M059J (cell line): ENCODE measurements around the gene ATP6V1G2. TPM values are rescaled to one million over a fixed set of nuclear protein-coding genes. Genes with fewer than 3 reads are reported as not detected.
"Not testable (repeated sequence)": the region's sequence is repeated elsewhere in the genome, so short reads cannot be mapped to it uniquely, and the experiment has no call there.

Experiments used
- DNase-seq: peaks from one replicate; pipeline ENCODE4 v3.0.0-alpha.2; 2012; ENCODE audit warnings: low read depth
- total RNA-seq: library from RNA; depleted of rRNA; stranded (reverse); fragments of >200 nt; shearing (Covaris generic); gene quantifications from 2 replicates; pipeline ENCODE4 v1.2.3, GENCODE V29; 2014; rRNA removed

Gene ATP6V1G2
- 0.20 TPM in 1 of 2 replicates, not detected in the other for total RNA-seq

GRCh38 chr6:31546339-31546957 is at the start of gene ATP6V1G2:
Gene ATP6V1G2, minus strand, starts transcription at chr6:31546608. Its CDS starts 49 bp downstream, at chr6:31546559.
- DNase-seq, result peak; percentile 93

GRCh38 chr6:31592396-31592771 is 46.0 kb upstream of the ATP6V1G2 start:
- DNase-seq, result no peak

- DNase-seq, result not testable (repeated sequence)
These were observed 44.3 kb upstream of the ATP6V1G2 start for GRCh38 chr6:31590691-31591090.

GRCh38 chr6:31588871-31589650 is 42.7 kb upstream of the ATP6V1G2 start:
- DNase-seq, result peak; percentile 34

- DNase-seq, result no peak
These were observed 41.7 kb upstream of the ATP6V1G2 start for GRCh38 chr6:31587791-31588777.

GRCh38 chr6:31586599-31587281 is 40.3 kb upstream of the ATP6V1G2 start:
- no peak for DNase-seq

- DNase-seq, result no peak
These were observed 39.6 kb upstream of the ATP6V1G2 start, which contains the start of gene LST1 for GRCh38 chr6:31586008-31586407. Gene LST1, plus strand, starts transcription at chr6:31586277. Its CDS starts 1,023 bp downstream, at chr6:31587300.

GRCh38 chr6:31585491-31585890 is 39.1 kb upstream of the ATP6V1G2 start:
- peak; percentile 35 for DNase-seq

GRCh38 chr6:31582230-31582643 is 35.8 kb upstream of the ATP6V1G2 start, which contains the start of gene LTB:
Gene LTB, minus strand, starts transcription at chr6:31582424. Its CDS starts 7 bp downstream, at chr6:31582417.
- no peak for DNase-seq

GRCh38 chr6:31581434-31582229 is 35.2 kb upstream of the ATP6V1G2 start:
- DNase-seq, result no peak

GRCh38 chr6:31580807-31581433 is 34.5 kb upstream of the ATP6V1G2 start:
- peak; percentile 77 for DNase-seq

- DNase-seq, result no peak
These were observed 34.0 kb upstream of the ATP6V1G2 start for GRCh38 chr6:31580438-31580740.

GRCh38 chr6:31579546-31580437 is 33.4 kb upstream of the ATP6V1G2 start:
- no peak for DNase-seq

GRCh38 chr6:31579119-31579505 is 32.7 kb upstream of the ATP6V1G2 start:
- no peak for DNase-seq

- peak; percentile 50 for DNase-seq
These were observed 32.0 kb upstream of the ATP6V1G2 start for GRCh38 chr6:31578184-31579118.

GRCh38 chr6:31577579-31577966 is 31.2 kb upstream of the ATP6V1G2 start:
- no peak for DNase-seq

- DNase-seq, result no peak
These were observed 30.6 kb upstream of the ATP6V1G2 start for GRCh38 chr6:31576897-31577578.
